ENCODE data around the gene CCDC40.
"Not testable (repeated sequence)": the region's sequence is repeated elsewhere in the genome, so short reads cannot be mapped to it uniquely, and the experiment has no call there.

The CCDC40 gene

DNA sequence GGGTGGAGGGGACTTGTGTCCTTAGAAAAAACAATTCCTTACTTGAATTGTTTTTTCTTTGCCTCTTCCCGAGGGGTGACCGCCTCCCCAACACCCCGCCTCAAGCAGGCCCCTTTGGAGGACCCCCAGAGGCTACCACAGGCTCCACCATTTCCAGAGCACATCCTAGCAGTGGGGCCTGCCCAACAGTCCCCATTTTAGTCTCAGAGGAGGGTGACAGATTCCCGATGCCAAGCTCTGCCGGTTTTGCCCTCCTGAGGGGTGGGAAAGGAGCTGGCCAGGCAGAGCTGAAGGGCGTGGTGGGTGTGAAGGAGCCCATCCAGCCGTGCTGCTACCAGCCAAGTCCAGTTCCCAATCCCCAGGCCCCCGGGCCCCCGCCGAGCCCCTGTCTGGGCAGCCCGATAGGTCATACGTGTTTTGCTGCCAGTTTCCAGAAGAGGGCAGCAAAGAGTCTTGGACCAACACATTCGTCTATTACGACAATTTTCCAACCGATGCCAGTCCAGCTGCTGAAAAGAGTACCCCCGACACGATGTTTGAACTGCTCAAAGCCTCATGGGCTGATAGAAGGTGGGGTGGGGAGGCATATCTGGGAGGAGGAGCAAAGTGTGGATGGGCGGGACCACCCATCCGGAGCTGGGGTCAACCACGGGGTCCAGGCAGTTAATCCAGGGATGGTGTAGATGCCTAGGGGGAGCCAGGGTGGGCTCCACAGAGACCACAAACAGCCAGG lies 46.1 kb downstream of the CCDC40 start:
- peak; percentile 67 for DNase-seq (ENCODE audit: low spot score)

DNA sequence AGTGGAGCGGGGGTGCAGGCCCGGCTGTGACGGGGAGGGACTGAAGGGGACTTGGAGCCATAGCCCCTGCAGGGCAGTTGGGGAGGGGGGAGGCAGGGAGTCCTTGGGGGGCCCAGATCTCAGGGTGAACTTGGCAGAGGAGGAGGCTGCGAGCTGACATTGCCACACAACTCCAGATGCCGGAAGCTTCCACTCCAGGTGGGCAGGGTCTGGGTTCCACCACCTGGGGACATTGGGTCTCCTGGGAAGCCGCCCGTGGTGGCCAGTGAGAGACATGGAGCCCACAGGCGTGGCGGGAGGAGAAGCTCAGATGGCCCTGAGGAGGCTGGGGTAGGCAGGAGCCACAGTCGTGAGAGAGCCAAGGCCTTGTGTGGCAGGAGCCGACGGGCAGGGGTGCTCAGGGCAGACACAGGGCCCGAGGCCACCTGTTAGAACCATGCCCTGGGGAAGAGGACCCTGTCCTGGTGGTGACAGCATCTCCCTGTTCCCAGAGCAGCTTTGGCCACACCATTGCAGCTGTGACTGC lies 46.8 kb downstream of the CCDC40 start:
- DNase-seq (ENCODE audit: low spot score): no peak

DNA sequence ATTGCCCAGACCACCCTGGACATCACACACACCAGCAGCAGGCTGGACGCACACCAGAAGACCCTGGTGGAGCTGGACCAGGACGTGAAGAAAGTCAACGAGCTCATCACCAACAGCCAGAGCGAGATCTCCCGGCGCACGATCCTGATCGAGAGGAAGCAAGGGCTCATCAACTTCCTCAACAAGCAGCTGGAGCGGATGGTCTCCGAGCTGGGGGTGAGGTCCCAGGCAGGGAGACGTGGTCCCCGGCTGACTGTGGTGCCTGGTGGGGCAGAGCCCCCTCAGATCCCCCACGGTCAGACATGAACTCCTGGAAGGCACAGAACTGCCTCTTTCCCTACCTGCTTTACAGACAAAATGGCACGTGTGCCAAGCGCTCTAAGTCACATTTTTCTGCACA lies 48.3 kb downstream of the CCDC40 start:
- no peak for DNase-seq (ENCODE audit: low spot score)

DNA sequence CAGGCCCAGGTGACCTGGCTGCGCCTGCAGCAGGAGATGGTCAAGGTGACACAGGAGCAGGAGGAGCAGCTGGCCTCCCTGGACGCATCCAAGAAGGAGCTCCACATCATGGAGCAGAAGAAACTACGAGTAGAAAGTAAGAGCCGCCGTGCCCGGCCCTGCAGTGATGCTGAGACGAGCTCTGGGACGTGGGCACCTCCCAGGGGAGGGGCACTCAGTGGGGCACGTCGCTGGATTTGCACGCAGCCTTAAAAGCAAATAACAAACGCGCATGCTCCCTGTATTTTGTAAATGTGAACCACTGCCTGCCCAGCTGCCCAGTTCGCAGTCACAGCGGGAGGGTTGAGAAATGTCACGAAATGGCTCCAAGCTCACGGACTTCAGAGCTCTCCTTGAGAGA lies 49.6 kb downstream of the CCDC40 start:
- no peak for DNase-seq (ENCODE audit: low spot score)

DNA sequence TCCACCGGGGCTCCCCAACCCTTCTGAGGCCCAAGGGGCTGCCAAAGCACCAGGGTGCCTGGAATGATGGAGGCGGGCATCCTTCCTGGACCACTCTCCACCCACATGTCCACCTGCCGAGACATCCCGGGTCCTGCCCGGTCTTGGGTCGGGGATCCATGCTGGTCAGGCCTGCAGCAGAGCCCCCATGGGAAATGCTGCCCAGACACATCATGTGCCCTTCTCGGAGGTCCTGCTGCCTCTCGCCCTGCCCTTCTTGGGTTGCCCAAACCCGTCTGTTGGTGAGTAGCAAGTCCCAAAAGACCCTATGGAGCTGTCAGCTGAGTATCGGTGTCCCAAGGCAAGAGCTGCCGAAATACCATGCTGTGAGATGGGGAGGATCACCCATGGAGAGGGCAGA lies 50.2 kb downstream of the CCDC40 start:
- DNase-seq (ENCODE audit: low spot score): no peak

DNA sequence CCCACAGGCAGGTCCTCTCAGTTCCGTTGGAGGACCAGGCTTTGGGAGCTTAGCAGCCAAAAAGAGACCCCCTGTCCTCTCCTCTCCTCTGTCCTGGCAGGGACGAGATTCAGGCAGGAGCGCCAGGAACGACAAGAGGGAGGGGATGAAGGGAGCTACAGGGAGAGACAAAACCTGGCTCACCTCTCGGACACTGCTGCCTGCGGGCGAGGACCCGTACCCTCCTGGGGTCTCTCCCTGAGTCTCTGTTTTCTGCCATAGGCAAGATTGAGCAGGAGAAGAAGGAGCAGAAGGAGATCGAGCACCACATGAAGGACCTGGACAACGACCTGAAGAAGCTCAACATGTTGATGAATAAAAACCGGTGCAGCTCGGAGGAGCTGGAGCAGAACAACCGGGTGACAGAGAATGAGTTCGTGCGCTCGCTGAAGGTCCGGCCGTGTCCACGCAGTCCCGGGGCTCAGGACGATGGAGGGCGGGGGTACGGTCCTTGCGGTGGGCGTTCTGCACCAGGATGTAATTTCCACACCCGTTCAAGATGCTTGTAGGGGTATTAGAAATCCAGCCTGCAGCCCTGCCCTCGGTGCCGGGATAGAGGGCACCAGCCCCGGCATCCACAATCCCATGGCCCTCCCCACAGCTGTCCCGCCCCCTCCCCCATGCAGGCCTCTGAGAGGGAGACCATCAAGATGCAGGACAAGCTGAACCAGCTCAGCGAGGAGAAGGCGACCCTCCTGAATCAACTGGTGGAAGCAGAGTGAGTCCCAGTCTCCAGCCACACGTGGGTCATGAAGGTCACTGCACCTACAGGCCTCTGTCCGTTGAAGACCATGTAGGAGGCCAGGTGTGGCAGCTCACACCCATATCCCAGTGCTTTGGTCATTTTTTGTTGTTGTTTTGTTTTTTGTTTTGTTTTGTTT lies 51.2 kb downstream of the CCDC40 start:
- DNase-seq (ENCODE audit: low spot score): no peak

DNA sequence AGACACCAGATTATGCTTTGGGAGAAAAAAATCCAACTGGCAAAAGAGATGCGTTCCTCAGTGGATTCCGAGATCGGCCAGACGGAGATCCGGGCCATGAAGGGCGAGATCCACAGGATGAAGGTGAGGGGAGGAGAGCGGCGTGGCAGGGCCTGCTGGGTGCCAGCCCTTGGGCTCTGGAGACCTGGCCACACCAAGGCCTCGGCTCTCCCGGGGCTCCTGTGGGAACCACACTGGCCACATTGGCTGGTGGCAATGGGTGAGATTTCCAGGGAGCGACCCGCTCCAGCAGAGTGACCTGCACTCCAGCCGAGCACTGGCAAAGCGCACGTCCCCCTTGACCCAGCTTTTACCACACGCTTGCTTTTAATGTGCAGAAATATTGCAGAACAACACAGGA lies 53.3 kb downstream of the CCDC40 start:
- no peak for DNase-seq (ENCODE audit: low spot score)

DNA sequence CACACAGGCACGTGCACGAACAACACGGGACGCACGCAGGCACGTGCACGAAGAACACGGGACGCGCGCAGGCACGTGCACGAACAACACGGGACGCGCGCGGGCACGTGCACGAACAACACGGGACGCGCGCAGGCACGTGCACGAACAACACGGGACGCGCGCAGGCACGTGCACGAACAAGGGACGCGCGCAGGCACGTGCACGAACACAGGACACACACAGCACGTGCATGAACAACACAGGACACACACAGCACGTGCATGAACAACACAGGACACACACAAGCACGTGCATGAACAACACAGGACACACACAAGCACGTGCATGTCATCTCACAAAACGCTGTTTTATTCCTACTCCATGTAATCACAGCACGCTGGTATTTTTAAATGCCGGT lies 53.7 kb downstream of the CCDC40 start:
- not testable (repeated sequence) for DNase-seq (ENCODE audit: low spot score)

DNA sequence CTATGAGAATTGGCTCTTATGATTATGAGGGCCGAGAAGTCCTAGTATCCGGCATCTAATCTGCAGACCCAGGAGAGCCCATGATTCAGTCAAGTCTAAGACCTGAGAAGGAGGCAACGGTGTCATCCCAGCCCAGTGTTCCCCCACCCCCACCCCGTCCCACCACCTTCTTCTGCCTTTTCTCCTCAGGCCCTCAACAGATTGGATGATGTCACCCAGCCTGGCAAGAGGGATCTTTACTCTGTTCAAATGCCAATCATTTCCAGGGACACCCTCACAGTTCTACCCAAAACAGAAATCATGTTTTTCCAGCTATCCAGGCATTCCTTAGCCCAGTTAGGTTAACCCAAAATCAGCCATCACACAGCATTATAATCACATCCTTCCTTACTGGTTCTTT lies 54.9 kb downstream of the CCDC40 start:
- DNase-seq (ENCODE audit: low spot score): no peak

DNA sequence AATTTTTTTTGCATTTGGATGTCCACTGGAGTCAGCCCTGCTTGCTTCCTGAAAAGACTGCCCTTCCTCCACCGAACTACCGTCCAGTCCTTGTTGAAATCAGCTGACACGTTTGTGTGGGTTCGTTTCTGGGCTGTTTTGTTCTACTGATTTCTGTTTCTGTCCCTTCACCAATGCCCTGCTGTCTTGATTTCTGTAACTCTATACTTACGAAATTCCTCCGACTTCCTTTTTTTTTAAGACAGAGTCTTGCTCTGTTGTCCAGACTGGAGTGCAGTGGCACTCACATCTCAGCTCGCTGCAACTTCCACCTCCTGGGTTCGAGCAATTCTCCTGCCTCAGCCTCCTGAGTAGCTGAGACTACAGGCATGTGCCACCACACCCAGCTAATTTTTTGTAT lies 56.5 kb downstream of the CCDC40 start:
- DNase-seq (ENCODE audit: low spot score): no peak

DNA sequence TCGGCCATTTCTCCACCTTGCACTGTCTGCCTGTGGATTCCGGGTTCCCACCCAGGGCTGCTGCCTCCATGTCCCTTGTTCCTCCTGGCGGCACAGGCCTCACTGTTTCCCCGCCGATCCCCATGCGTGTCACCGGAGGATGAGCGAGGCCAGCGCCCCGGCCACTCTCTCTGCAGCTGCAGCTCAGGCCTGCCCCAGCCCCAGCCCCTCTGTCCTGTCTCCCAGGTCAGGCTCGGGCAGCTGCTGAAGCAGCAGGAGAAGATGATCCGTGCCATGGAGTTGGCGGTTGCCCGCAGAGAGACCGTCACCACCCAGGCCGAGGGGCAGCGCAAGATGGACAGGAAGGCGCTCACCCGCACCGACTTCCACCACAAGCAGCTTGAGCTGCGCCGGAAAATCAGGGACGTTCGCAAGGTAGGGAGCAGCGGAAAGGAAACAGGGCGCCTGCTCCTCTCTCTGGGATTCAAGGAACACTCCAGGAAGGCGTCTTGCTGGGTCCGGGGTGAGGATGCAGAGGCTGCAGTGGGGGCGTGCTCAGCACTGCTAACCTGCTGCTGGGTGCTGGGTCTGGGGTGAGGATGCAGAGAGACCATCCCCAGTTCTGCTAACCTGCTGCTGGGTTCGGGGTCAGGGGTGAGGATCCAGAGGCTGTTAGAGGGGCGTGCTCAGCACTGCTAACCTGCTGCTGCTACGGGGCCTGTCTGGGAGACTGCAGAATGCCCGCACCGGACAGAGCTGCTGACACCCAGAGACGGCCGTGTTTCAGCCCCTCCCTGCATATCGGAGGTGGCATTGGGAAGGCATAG lies 58.8 kb downstream of the CCDC40 start:
- DNase-seq (ENCODE audit: low spot score): no peak

DNA sequence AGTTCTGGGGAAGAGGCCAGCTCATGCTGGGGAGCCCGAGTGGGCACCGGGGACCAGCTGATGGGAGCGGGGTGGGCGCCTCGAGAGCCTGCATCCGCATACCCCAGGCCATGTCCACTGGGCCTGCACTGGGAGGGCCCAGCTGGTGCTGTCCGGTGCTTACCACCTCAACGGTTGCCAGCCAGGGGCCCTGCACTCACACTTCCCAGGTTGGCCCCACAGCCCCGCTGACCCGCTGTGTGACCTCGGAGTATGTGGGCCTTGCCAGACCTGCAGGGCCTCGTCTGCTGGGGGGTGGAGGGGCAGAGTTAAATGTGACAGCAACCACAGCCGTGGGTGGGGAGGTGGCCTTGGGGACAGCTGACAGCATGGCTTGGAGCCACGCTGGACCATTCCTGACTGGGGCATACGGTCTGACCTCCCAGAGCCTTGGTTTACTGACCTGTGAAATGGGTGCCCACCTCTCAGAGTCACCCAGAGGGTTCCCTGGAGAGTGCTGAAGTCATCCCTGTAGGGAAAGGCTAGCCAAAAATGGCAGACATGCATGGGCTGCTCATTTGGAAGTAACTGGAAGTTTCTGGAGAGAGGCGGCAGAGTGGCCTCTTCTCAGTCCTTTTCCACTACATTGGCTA lies 59.5 kb downstream of the CCDC40 start:
- no peak for DNase-seq (ENCODE audit: low spot score)

DNA sequence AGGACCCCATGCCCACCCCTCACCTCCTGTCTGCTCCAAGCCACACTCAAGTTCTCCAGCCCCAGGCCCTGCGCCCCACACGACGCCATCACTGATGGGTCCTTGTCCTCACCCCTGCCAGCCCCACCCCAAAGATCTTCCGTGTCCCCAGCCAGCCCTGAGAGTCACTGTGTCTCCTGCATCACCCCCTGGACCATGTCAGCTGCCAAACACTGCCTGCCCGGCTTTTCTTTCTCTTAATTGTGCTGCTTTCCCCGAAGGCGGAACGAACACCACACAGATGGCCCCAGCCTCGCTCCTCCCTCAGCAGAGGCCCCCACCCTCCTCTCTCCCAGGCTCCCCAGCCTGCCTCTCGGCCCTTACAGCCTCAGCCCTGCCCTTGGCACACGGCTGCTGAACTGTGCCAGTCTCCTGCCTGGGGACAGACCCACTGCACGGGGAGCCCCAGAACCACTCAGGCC lies 60.1 kb downstream of the CCDC40 start:
- no peak for DNase-seq (ENCODE audit: low spot score)

DNA sequence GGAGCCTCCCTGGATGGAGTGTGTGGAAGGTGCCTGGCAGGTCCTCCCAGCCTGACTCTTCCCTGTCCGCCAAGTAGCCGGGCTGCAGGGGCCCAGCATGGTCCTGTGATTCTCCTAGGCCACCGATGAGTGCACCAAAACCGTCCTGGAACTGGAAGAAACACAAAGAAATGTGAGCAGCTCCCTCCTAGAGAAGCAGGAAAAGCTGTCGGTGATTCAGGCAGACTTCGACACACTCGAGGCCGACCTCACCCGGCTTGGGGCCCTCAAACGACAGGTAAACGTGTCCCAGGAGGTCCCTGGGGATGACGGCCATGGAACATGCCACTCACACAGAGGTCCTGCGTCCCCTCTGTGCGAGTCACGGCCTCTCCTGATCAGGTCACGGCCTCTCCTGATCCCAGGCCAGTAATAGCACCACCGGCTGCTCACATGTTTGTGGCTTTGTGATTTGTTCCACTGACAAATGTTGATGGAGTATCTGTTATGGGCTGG lies 60.7 kb downstream of the CCDC40 start:
- no peak for DNase-seq (ENCODE audit: low spot score)

DNA sequence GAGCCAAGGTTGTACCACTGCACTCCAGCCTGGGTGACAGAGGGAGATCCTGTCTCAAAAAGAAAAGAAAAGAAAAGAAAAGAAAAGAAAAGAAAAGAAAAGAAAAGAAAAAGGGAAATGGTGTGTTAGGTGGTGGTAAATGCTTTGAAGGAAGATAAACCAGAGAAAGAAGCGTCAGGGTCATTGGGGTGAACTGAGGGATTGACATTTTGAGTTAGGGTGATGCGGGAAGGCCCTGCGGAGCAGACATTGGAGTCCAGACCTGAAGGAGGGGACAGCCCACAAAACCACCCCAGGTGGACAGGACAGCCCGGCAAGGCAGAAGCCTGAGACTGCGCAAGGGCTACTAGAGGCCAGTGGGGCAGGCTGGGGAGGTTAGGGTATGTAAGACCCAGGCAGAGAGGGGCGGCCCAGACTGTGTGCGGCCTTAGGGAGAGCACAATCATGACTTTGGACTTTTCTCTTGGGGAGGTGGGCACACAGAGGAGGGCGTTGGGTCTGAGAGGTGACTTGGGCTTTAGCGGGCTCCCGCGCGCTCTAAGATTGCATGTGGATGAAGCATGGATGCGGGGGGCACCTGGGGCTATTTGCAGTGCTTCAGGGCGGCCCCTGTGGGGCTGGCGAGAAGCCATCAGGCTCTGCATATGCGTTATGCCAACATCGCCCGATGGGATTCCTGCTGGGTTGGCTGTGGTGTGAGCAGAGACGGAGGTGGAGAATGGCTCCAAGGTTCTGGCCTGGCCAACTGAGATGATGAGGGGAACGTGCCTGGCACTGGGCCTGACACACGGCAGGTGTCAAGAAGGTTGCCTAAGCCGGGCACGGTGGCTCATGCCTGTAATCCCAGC lies 61.6 kb downstream of the CCDC40 start:
- no peak for DNase-seq (ENCODE audit: low spot score)

DNA sequence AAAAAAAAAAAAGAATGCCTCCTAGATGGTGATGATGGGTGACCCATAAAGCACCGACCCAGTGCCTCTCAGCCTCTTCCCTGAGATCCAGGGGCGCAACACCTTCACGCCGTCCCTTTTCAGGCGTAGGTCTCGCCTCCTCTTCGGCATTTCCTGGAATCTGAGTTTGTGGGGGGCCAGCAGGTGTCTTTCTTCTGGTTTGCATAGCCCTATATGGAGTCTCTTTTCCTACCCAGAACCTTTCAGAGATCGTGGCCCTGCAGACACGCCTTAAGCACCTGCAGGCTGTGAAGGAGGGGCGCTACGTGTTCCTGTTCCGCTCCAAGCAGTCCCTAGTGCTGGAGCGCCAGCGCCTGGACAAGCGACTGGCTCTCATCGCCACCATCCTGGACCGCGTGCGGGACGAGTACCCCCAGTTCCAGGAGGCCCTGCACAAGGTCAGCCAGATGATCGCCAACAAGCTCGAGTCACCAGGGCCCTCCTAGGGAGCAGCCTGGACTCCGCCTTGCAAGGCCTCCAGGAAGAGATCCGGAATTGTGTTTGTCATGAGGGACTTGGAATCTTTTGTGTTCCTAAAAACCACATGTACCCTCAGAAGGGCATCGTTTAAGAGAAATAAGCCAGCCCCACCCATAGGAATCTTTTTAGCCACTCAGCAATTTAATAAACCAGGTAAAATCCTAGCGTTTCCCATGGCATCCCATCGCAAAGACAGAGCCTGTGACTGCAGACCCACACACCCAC lies 63.0 kb downstream of the CCDC40 start:
- DNase-seq (ENCODE audit: low spot score): no peak

DNA sequence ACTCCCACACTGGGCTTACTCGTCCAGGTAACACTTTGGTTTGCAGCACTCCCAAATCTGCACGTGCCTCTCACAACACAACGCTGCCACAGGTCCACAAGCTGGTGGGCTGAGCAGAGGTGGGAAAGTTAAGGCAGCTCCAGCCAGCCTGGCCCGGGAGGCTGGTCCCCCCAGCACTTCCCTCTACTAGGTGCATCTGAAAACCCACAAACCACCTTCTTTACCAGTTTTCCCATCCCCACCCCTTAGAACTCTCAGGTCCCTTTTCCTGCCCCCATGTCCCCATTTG lies 63.5 kb downstream of the CCDC40 start:
- no peak for DNase-seq (ENCODE audit: low spot score)

DNA sequence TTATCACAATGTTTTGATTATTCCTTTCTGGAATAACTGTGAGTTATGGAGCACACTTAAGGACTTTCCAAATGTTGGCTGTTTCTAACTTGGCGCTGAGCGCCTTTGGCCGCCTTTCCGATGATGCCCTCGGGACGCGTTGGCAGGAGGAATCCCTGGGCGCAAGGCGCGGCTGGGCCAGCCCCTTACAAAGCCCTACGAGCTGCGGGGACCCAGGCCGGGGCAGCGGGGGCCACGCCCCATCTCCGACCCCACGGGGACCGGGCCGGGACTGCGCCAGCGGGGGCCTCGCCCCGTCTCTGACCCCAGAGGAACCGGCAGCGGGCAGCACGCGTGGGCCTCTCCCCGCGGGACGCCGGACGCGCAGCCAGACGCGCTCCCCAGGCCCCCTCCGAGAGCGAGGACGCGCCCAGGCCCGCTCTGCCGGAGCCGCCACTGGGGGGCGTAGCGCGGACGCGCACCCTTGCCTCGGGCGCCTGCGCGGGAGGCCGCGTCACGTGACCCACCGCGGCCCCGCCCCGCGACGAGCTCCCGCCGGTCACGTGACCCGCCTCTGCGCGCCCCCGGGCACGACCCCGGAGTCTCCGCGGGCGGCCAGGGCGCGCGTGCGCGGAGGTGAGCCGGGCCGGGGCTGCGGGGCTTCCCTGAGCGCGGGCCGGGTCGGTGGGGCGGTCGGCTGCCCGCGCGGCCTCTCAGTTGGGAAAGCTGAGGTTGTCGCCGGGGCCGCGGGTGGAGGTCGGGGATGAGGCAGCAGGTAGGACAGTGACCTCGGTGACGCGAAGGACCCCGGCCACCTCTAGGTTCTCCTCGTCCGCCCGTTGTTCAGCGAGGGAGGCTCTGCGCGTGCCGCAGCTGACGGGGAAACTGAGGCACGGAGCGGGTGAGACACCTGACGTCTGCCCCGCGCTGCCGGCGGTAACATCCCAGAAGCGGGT lies 64.8 kb downstream of the CCDC40 start, which contains the start of gene GAA:
Gene GAA (plus strand): TSS at position 571 of the 935 bp plus-strand sequence. CDS start 3,006 bp downstream, outside the sequence.
- peak; percentile 88 for DNase-seq (ENCODE audit: low spot score)

Measured in CD4-positive, alpha-beta T cell treated with Interleukin-2 at 100 ng/mL for 4 hours (primary cell).